NCI-H2171 (cell line): ENCODE results near the gene RTN4RL2.
"Not testable (repeated sequence)": the region's sequence is repeated elsewhere in the genome, so short reads cannot be mapped to it uniquely, and the experiment has no call there.

Experiments
- DNase-seq: peaks from one replicate; lab custom pipeline; 2025; lab: John Stamatoyannopoulos, UW

RTN4RL2 gene

DNA sequence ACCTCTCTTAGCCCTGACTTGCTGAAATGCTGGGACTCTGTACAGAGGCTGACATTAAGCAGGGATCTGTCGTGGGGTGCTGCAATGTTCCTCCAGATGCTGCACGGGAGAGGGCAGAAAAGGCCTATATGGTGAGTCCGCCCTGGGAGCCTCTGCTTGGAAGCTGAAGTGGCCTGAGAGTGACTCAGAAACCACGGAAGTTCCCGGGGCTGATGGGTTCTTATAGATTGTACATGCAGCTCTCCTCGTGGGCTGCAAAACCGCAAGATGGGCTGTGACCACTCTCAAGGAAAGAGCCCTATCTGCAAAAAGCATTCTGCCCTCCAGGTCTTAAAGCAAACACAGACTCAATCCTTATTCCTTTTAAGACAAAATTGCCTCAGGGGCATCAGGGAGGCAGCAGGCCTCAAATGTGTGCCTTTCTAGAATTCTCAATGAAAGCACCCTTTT lies 27.6 kb upstream of the RTN4RL2 start:
- no peak for DNase-seq

DNA sequence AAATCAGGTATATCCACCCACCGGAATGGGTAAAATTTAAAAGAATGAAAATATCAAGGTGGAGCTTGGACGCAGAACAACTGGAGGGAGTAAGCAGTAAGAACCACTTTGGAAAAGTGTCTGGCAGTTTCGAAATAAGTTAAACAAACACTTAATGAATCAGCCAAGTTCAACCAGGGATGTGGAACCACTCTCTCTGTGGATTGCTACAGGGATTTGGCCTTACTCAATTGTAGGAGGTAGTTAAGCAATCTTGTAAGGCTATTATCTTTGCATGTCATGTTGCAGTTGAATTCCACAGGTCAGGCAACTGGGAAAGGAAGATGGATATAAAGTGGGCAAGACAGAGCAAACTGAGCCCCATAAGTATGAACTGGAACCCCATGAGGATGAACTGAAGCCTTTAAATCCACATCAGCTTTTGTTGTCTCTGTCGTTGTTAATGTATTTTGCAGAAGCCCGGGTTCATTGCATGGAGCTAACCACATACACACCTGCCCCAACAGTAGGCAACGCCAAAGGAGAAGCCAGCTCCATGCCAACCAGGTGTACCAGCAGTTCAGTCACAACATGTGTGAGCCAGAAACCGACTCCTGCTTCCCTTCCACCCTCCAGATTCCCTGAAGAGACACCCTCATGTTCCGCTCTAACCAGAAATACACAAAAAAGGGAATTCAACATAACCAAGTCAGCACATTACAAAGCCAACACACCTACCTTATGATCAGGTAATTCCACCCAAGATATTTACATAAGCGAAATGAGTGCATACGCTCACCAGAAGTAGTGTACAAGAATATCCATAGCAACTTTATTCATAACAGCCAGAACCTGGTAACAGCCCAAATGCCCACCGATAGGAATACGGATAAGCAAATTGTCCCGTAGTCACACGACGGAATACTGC lies 25.4 kb upstream of the RTN4RL2 start:
- DNase-seq: no peak

DNA sequence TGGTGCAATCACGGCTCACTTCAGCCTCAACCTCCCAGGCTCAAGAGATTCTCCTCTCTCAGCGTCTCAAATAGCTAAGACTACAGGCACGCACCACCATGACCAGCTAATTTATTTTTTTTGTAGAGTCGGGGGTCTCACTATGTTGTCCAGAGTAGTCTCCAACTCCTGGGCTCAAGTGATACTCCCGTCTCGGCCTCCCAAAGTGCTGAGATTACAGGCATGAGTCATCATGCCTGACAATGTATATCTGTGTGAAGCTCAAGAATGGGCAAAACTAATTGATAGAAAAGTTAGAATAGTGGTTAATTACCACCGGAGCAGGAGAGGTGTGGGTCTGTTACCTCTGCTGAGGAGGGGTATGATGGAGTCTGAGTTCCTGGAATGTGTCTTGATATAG lies 24.3 kb upstream of the RTN4RL2 start:
- DNase-seq: no peak

DNA sequence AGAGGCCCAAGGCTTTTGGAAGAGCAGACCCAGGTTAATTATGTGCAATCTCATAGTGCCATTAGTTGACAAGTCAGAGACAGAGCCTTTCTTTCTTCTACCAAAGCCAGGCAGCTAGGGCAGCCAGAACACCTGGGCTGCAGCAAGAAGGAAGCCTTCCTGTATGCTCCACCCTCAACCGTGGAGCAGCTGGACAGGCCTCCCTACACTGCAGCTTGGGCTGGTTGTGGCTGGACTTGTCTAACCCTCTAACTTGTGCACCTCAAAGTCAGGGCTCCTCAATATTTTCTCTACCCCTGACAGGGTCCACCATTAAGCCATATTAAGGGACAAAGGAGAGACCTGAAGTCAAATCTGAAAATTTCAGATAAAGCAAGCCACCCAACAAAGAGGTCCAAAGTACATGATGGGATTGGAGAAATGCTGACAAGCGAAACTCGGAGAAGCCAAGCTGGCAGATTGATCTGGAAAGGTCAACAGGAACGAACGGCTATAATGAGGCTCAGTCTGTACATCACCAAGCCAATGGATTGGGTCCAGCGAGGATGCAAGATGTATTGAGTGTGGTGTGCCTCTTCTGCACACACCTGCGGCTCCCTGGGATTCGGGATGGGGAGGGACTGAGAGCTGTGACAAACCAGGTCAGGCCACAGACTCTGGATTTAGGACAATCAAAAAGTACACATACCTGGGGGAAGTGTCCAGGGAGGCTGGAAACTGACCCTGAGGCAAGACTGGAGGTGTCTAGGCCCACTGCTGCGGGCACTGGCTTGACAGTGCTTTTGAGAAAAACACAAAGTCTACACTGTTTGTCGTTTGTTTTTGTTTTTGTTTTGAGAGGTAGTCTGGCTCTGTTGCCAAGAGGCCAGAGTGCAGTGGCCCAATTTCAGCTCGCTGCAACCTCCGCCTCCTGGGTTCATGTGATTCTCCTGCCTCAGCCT lies 21.7 kb upstream of the RTN4RL2 start:
- DNase-seq: no peak

DNA sequence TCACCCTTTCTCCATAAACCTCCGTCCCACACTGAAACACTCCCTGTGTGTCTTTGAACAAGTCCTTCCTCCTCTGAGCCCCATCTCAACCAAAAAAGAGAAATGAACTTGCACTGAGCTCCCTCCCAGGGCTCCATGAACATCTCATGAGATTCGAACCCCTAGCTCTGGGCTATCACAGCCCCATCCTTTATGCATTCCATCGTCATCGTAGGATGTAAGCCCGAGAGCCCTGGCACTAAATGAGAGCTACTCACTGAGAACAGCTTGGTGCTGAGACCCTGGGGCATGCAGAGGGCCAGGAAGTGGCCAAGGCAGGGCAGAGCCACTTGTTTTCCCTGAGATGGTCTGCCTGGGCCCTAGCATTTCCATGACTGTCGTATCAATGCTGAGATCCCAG lies 20.5 kb upstream of the RTN4RL2 start:
- DNase-seq: no peak

DNA sequence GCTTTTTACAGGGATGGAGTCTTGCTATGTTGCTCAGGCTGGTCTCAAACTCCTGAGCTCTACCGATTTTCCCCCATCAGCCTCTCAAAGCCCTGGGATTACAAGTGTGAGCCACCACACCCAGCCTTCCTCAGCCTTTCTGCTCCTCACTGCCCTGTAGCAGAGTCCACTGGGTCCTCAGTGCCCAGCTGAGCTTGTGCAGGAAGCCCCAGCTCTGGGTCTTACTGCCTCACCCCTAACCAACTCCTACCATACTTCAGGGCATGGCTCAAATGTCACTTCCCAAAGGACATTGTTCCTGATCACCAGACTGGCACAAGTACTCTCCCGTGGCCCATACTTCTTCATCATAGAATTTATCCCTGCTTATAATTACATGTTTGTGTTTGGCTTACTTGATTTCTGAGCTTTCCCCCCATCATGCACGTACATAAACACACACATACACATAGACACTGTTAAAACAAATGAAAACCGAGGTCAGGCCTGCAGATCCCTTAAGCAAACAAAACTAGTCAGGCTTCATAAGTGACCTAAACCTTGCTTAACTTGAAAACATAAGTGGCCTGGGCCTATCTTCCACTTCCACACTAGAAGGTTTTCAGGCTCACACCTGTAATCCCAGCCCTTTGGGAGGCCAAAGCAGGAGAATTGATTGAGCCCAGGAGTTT lies 19.4 kb upstream of the RTN4RL2 start:
- no peak for DNase-seq

DNA sequence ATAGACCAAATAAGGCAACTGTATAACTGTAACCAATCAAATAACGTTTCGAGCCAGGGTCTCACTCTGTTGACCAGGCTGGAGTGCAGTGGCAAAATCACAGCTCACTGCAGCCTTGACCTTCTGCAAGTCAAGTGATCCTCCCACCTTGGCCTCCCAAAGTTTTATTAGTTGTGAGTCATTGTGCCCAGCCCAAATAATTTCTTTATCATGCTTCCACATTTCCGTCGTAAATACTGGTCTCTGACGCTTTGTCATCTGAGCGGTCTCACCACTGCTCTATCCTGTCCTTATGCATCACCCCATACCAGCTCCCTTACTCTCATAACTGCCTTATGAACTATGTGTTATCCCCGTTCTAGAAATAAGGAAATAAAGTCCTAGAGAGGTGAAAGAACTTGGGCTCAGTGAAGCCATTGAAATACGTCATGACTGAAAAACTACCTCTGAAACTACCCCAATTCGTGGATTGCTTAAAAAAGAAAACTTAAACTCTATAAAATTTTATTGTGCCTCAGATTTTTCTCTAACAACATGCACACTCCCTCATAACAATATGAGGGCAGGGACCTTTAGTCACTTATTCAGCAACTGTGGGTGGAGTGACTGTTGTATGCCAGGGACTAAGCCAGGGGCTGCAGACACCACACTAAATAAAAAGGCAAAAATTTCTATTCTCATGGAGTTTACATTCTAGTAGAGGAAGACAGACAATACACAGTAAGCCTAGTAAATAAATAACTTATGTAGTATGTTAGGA lies 15.8 kb upstream of the RTN4RL2 start:
- DNase-seq: no peak

DNA sequence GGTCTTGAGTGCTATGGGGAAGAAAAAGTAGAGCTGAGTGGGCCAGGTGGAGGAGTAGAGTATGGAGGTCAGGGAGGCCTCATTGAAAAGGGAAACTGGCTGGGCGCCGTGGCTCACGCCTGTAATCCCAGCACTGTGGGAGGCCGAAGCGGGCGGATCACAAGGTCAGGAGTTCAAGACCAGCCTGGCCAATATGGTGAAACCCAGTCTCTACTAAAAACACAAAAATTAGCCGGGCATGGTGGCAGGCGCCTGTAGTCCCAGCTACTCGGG lies 15.3 kb upstream of the RTN4RL2 start:
- DNase-seq: not testable (repeated sequence)

DNA sequence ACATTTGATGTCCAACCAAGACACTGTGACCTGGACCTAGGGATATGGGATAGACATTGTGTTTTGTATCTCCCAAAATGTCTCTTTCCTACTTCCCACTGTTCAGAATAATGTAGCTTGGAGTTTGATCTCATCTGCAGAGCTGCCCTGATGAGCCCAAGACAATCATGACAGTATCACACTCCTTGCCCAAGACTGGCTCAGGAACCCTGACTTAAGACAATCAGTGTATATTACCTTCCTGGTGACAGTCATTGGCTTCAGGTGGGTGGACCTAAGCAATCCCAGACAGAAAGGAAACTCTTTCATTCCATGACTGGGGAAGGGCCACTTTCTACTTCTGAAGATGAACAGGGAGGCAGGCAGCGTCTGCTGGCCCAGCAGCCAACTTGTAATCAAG lies 14.3 kb upstream of the RTN4RL2 start:
- DNase-seq: no peak

DNA sequence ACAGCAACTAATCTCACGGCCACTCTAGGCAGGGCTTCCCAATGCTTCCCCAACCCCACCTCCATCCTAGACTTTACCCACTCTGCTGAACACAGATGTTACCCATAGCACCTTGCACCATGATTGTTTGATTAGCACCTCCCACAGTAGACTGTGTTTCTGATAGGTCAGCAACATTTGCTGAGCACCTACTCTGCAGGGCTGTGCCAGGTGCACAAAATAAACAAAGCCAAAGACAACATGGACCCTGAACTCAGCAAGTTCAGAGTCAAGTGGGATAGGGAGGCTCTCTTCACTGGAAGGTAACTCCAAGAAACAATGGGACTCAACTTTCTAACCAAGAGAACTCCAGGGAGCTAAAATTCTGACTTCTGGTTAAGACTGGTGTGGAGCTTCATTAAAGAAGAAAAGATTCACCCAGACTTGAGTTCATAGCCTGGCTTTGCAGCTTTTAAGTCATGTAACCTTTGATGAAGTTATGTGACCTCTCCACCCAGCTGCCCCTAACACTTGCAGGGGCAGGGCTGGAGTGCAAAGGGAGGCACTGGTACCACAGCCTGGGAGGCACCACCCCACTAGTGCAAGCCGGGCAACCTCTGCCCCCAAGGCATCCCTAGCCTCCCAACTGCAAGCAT lies 6.7 kb upstream of the RTN4RL2 start:
- no peak for DNase-seq

DNA sequence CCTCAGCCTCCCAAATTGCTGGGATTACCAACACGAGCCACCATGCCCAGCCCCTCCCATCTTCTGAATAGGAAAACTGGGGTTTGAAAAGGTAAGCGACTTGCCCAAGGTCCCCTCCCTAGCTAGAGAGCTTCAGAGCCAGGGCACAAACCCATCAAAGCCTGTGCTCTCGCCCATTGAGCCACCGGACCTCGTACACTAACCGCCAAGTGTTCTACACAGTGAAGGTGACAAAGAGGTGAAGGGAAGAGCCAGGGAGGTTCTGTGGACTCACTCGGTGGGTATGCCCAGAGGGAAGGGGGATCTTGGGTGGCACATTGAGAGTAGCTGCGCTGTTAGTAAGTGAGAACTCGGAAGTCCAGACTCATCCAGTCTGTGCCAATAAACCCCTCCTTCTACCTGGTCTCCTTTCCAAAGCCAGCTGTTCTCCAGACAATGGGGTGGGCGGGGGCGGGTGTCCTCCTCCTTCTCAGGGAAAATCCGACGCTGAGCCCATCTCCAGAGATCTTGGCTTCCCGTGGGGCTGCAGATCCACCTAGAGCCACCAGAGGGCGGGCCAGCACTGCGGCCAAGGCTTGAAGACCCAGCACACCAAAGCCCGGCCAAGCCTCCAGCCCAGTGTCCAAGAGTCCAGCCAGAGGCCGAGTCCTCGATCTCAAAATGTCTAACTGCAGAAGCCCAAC lies 3.2 kb upstream of the RTN4RL2 start:
- peak; percentile 70 for DNase-seq

DNA sequence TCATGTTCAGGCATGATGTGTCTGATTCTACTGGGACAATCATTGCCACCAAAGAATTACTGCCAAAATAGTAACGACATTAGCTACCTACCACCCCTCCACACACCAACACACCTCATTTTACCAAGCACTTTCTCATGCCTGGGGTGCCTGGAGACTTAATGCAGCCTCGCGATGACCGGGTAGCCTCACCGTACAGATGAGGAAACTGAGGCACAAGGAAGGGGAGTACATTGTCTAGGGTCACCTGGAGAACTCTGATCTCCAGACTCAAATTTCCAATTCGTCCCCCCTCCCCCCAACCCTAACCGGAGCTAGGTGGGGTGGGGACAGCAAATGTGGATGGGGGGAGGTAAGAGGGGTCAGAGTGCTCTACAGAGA lies 2.7 kb upstream of the RTN4RL2 start:
- DNase-seq: no peak

DNA sequence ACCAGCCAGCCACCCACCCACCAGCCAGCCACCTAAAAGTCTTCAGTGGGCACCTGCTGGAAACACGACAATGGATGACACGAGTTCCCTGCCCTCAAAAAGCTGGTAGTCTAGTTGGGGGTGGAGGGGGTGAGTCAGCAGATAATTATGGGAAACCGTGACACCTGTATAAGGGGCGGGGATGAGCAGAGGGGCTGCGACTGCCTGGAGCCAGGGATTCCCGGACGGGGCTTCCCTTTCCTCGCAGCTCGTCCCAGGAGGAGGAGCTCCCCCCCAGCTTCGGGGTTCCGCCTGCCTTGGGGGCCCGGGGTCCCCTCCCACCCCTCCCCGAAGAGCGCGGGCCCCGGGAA lies 2.3 kb upstream of the RTN4RL2 start:
- peak; percentile 83 for DNase-seq

DNA sequence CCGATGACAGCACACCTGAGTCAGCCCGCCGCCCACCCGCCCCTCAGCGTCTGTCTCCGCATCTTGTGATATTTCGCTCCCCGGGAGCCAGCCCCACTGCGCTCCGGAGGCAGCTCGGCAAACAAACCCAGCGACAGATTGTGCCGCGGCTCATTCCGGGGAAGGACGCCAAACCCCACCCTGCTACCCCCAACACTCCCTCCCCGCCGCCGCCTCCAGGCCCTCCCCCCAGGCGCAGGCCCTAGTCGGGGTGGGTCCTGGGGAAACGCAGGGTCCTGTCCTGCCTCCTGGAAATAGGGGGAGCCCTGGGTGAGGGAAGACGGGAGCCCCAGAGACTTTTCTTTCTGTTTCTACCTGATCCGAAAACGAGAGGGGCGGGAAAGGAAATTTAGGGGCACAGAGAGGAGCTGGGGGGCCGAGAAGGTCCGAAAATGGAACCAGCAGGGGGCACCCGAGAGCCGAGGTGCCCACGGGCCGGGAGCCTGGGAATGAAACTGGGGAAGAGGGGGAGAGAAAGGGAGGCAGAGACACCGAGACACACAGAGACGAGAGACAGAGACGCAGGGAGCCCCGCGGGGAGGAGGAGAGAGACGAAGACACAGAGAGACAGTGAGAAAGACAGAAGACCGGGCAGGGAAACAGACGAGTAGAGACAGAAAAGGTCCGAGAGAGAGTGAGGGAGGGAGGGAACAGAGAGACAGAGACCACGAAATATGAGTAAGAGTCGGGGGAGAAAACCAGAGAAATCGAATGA lies 1.7 kb upstream of the RTN4RL2 start:
- peak; percentile 92 for DNase-seq

DNA sequence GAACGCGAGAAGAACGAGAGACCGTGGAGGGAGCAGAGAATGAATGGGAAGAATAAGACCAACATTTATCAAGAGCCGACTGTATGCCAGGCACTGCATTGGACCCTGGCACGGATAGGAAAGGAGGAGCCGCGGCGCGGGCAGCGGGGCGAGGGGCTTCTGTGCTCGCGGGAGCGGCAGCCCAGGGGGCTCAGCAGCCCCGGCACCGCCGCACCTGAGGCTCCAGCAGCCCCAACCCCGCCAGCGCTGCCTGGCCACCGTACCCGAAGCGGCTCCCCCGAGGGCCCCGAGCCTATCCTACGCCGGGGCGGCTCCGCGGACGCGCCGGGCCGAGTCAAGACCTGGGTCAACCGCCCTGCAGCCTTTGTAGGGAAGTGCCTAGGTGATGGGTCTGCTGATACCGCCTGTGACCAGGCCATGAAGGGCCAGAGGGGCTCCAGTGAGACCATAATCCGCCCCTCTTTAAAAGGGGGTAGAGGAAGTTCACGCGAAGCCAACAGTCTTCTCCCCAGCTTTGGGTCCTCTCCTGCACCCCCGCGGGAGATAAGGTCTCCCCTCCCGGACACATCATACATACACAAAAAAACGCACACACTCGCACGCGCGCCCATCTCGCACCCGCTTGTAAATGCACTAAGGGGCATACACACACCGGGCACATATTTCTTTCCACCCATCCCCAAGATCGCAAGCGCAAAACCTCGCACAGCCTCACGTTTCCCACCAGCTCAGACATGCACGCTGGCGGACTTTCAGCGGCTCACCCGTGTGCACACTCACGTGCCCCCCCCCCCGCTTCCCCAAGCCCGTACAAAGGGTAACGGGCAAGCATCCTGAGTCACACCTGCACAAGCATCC lies 935 bp upstream of the RTN4RL2 start:
- DNase-seq: no peak

DNA sequence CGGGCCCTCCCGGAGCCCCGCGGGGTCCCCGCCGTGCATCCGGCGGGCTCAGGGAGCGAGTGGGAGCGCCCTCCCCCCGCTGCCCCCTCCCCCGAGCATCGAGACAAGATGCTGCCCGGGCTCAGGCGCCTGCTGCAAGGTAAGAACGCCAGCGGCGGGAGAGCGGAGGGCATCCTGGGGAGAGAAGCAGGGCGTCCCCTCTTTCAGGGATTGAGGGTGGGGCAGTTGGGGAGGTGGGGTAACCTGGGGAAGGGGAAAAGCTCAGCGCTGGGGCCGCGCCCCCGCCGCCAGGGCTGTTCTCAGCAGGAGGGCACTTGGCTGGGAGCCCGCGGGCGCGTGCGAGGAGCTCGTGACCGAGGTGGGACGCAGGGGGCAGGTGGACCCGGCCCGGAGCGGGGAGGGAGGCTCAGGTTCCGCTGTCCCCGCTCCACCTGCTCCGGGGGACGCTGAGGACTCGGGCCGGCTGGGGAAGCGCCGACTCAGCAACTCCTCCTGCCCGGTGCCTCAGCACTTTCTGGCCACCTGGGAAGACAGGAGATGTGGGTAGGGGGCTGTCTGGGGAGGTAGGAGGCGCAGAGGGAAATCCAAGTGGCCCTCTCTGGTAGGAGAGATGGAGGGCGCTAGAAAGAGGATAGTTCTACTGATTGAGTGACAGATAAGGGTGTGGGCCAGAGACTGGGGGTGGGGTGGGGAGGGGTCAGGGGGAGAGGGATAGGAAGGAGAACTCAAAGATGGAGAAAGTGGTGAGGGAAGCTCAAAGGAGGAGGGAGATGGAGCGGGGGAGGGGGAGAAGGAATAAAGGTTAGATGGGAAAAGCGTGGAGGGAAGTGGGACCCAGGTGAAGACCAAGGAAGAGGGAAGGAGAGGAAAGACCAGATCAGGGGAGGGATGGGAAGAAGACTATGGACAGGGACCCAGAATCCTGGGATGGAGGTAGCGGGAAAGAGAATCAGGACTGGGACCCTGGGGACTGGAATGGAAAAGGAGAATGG lies 726 bp downstream of the RTN4RL2 start:
- DNase-seq: peak; percentile 39

DNA sequence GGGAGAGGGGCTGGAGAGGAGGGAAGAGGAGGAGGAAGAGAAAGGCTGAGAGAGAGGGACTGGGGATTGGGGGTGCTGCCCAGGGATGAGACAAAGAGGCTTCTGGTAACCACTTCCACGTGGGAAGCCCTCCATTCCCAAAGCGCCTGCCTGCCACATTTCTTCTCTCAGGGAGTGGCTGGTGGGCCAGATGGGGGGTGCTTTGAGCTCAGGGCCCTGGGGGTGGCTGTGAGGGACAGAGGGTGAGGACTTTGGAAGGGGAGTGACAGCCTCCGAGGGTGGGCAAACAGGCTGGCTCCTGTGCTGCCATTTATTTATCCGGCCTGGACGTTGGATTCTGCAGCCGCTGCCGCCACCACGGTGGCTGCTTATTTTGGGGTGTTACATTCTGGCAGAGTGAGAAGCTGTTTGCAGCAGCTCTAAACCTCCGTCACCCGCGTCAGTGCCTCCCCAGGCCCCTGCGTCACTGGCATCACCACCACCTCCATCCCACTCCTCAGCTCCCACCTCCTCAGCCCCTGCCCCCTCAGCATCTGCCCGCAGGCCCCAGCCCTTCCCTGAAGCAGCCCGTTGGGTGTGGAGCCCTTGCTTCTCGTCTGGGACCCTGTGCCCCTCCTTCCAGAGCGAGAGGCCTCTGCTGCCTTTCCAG lies 1.6 kb downstream of the RTN4RL2 start:
- no peak for DNase-seq
